IMR-90 (cell line): ENCODE data around the gene ALKBH2. TPM values are rescaled to one million over a fixed set of nuclear protein-coding genes. Genes with fewer than 3 reads are reported as not detected.
A peak's percentile ranks its signal among the peaks of the same experiment; 100 is the strongest.

ENCODE experiments used
- ATAC-seq: fragments of 200-7000 bp; cut with Tn5 transposase; 2 replicates; pipeline ENCODE4 v1.9.1; 2020; ENCODE audit warnings: low read depth, mild to moderate bottlenecking, moderate library complexity
- BruUV-seq: library from RNA; stranded (reverse); fragments of 400-500 nt; replicated peaks from 2 replicates; lab custom pipeline; 2021; lab: Mats Ljungman, UMichigan
- CTCF ChIA-PET: fragments of 300-600 bp; formaldehyde crosslinking; extraction: SDS; loops from one replicate; lab custom pipeline; 2021; ENCODE audit warnings: antibody characterized with exemption; lab: Yijun Ruan, JAX
- POLR2A ChIA-PET: fragments of 300-600 bp; sonication (Branson Sonifier 250); formaldehyde crosslinking; loops from one replicate; lab custom pipeline; 2022; ENCODE audit warnings: antibody characterized with exemption; ENCODE audit not compliant: unreplicated experiment; lab: Charles Lee
- DNase-seq: peaks from one replicate; pipeline ENCODE4 v3.0.0; 2013
- H2AFZ ChIP-seq: replicated peaks from 2 replicates; pipeline ENCODE3; 2013; ENCODE audit warnings: low read length, mild to moderate bottlenecking; ENCODE audit not compliant: poor library complexity
- H2AK5ac ChIP-seq: 2 replicates; pipeline ENCODE4 v1.6.1; 2013; ENCODE audit warnings: low read depth, low read length, inconsistent platforms
- H2AK9ac ChIP-seq: replicated peaks from 2 replicates; pipeline ENCODE3; 2013; ENCODE audit warnings: mild to moderate bottlenecking, low read depth, low read length, moderate library complexity; ENCODE audit not compliant: poor library complexity
- H2BK120ac ChIP-seq: 2 replicates; pipeline ENCODE4 v1.6.1; 2013; ENCODE audit warnings: low read depth, low read length, inconsistent platforms
- H2BK15ac ChIP-seq: 3 replicates; pipeline ENCODE4 v1.6.1; 2013; ENCODE audit warnings: low read depth, low read length, inconsistent platforms
- H2BK20ac ChIP-seq: 2 replicates; pipeline ENCODE4 v1.6.1; 2013; ENCODE audit warnings: low read depth, mild to moderate bottlenecking, inconsistent platforms, low read length, moderate library complexity
- H2BK5ac ChIP-seq: 2 replicates; pipeline ENCODE4 v1.6.1; 2013; ENCODE audit warnings: mild to moderate bottlenecking, low read depth, low read length, inconsistent platforms; ENCODE audit not compliant: poor library complexity, severe bottlenecking
- H3K14ac ChIP-seq: replicated peaks from 2 replicates; pipeline ENCODE4 v1.6.1; 2013; ENCODE audit warnings: low read depth, low read length, inconsistent platforms
- H3K18ac ChIP-seq: 2 replicates; pipeline ENCODE4 v1.6.1; 2013; ENCODE audit warnings: low read depth, low read length, control low read depth
- H3K23ac ChIP-seq: 2 replicates; pipeline ENCODE4 v1.6.1; 2013; ENCODE audit warnings: low read depth, low read length, inconsistent platforms
- H3K27ac ChIP-seq: 2 replicates; pipeline ENCODE4 v1.5.1; 2013; ENCODE audit warnings: mild to moderate bottlenecking, control low read depth, low read length; ENCODE audit not compliant: insufficient read depth
- H3K27me3 ChIP-seq: 2 replicates; pipeline ENCODE4 v1.6.1; 2013; ENCODE audit warnings: low read length; ENCODE audit not compliant: control insufficient read depth, insufficient read depth
- H3K36me3 ChIP-seq: 2 replicates; pipeline ENCODE4 v1.6.1; 2013; ENCODE audit warnings: low read length, mixed read lengths; ENCODE audit not compliant: control insufficient read depth, insufficient read depth
- H3K4ac ChIP-seq: 2 replicates; pipeline ENCODE4 v1.6.1; 2013; ENCODE audit warnings: low read depth, low read length, inconsistent platforms
- H3K4me1 ChIP-seq: 2 replicates; pipeline ENCODE4 v1.6.1; 2013; ENCODE audit warnings: low read length, mixed read lengths; ENCODE audit not compliant: control insufficient read depth, insufficient read depth
- H3K4me2 ChIP-seq: 2 replicates; pipeline ENCODE4 v1.6.1; 2013; ENCODE audit warnings: low read depth, mild to moderate bottlenecking, control low read depth, low read length, moderate library complexity
- H3K4me3 ChIP-seq: 2 replicates; pipeline ENCODE4 v1.5.1; 2013; ENCODE audit warnings: low read depth, mild to moderate bottlenecking, control low read depth, low read length, moderate library complexity; ENCODE audit not compliant: insufficient read depth
- H3K56ac ChIP-seq: 2 replicates; pipeline ENCODE4 v1.6.1; 2013; ENCODE audit warnings: low read length, inconsistent platforms; ENCODE audit not compliant: insufficient read depth; ENCODE audit errors: extremely low read depth
- H3K79me1 ChIP-seq, 2 experiments: 2 replicates each; pipeline ENCODE4 v1.6.1; 2013; ENCODE audit warnings: low read length in 2 of 2, inconsistent platforms in 1 of 2, low read depth in 1 of 2
- H3K9ac ChIP-seq: 2 replicates; pipeline ENCODE4 v1.6.1; 2013; ENCODE audit warnings: low read depth, low read length, control low read depth
- H3K9me1 ChIP-seq: 2 replicates; pipeline ENCODE4 v1.6.1; 2013; ENCODE audit warnings: low read length, inconsistent platforms; ENCODE audit not compliant: insufficient read depth
- H3K9me3 ChIP-seq: 2 replicates; pipeline ENCODE4 v1.6.1; 2013; ENCODE audit warnings: low read length; ENCODE audit not compliant: control insufficient read depth, insufficient read depth
- H4K20me1 ChIP-seq: 2 replicates; pipeline ENCODE4 v1.6.1; 2013; ENCODE audit warnings: low read length, inconsistent platforms; ENCODE audit not compliant: insufficient read depth
- H4K5ac ChIP-seq: 2 replicates; pipeline ENCODE4 v1.6.1; 2013; ENCODE audit warnings: mild to moderate bottlenecking, low read depth, low read length, control low read depth
- H4K8ac ChIP-seq, 2 experiments: 2 replicates each; pipeline ENCODE4 v1.6.1; 2013; ENCODE audit warnings: low read depth in 2 of 2, low read length in 2 of 2, control low read depth in 1 of 2, inconsistent platforms in 1 of 2
- H4K91ac ChIP-seq: 2 replicates; pipeline ENCODE4 v1.6.1; 2013; ENCODE audit warnings: low read depth, low read length, inconsistent platforms; ENCODE audit not compliant: insufficient read depth
- BHLHE40 ChIP-seq: fragments of 150-350 bp; IDR thresholded peaks from 2 replicates; pipeline ENCODE4 v1.6.1; 2016; ENCODE audit warnings: mild to moderate bottlenecking, low read depth, low read length
- MAZ ChIP-seq: IDR thresholded peaks from 2 replicates; pipeline ENCODE4 v1.6.1; 2012; ENCODE audit warnings: low read depth, mild to moderate bottlenecking, low read length, improper control_type of control experiment, moderate library complexity, borderline replicate concordance
- RAD21 ChIP-seq: IDR thresholded peaks from 2 replicates; pipeline ENCODE4 v1.6.1; 2012; ENCODE audit warnings: low read length, improper control_type of control experiment
- RFX5 ChIP-seq: IDR thresholded peaks from 2 replicates; pipeline ENCODE4 v1.8.0; 2012; ENCODE audit warnings: low read depth, mild to moderate bottlenecking, low read length, moderate library complexity
- USF2 ChIP-seq: fragments of 150-350 bp; IDR thresholded peaks from 2 replicates; pipeline ENCODE4 v1.6.1; 2017; ENCODE audit warnings: mild to moderate bottlenecking, antibody characterized with exemption, low read length, low read depth
- whole genome bisulfite sequencing, 2 experiments: methylation state at CpG; one replicate each; pipeline versions ENCODE4 v1.1.5 to v1.1.7; 2013; ENCODE audit warnings: missing lambda C conversion rate in 2 of 2; ENCODE audit not compliant: insufficient read length in 1 of 2; ENCODE audit errors: extremely low coverage in 2 of 2; 5-methylcytosine and 5-hydroxymethylcytosine counted together
- dilution Hi-C: fragments of 300-500 bp; cut with HindIII; formaldehyde crosslinking; loops from one replicate; pipeline ENCODE4 v1.14.3; 2018; ENCODE audit warnings: low sequenced_read_pairs; ENCODE audit not compliant: unreplicated experiment
- in situ Hi-C: fragments of 300-500 bp; cut with MboI; formaldehyde crosslinking; loops from 3 replicates; pipeline ENCODE4 v1.14.3; 2019; ENCODE audit warnings: low sequenced_read_pairs, inconsistent platforms, mixed read lengths
- intact Hi-C: fragments of 100-400 bp; cut with micrococcal nuclease; formaldehyde crosslinking; loops from 2 replicates; pipeline ENCODE4 v1.10.0; 2022
- polyA plus RNA-seq, 3 experiments: library from polyadenylated mRNA; depleted of rRNA; stranded (reverse); fragments of >200 nt; gene quantifications; 2 replicates each; pipeline ENCODE4 v1.2.3, GENCODE V29; 2012; ENCODE audit warnings: low replicate concordance in 1 of 3
- total RNA-seq: library from RNA; depleted of rRNA; stranded (reverse); fragments of >200 nt; gene quantifications from 2 replicates; pipeline ENCODE4 v1.2.3, GENCODE V29; 2012

ALKBH2 gene
- total and polyA plus RNA-seq, 2 of the 4 experiments (the other 2 are of a cell fraction): 14.9 to 17.8 TPM

GRCh38 chr12:109053382-109054123 lies 39.7 kb downstream of the ALKBH2 start (continued):
- TF ChIP-seq RAD21: no peak
- no peak for TF ChIP-seq MAZ

GRCh38 chr12:109052414-109053323 lies 40.6 kb downstream of the ALKBH2 start, which contains the start of gene USP30:
Gene USP30, plus strand, starts transcription at chr12:109052576. Its CDS starts 103 bp downstream, at chr12:109052679.
- in situ Hi-C loops (no loop called here), intact Hi-C loops (loop anchor here (2.0 kb wide), 1 partner anchor 32 kb away; the partner anchor contains the start of gene SVOP), dilution Hi-C loops (no loop called here)
- 0 out of 2 replicates have a peak within 1 kb of the TSS, but pooled peaks have one; percentile 7 for H3K18ac ChIP-seq
- 2% methylated on average over 21 of the region's 61 CpGs; no CpG with 5 or more reads in 1 of the 2 experiments for WGBS, 2 experiments
- H3K56ac ChIP-seq: 0 out of 2 replicates have a peak within 1 kb of the TSS, but pooled peaks have one; percentile 4
- peak within 1 kb of the TSS; percentile 70 for H2AK9ac ChIP-seq
- ATAC-seq (peak; percentile 97), DNase-seq (peak; percentile 85)
- no peak within 1 kb of the TSS for H2BK120ac ChIP-seq
- ChIA-PET POLR2A (no interaction called here), CTCF (interaction anchor here (0.7 kb wide), 1 partner anchor 153 kb away, joined by 3 read pairs; no protein-coding TSS in a partner anchor)
- no peaks in the 10 kb centered on the region for H3K9me3 ChIP-seq
- 0 out of 2 replicates have a peak, but pooled peaks cover 4% of the 10 kb centered on the region for H3K4me1 ChIP-seq
- peak within 1 kb of the TSS; percentile 47 for H3K27ac ChIP-seq
- peak within 1 kb of the TSS; percentile 82 for H3K9ac ChIP-seq
- peak within 1 kb of the TSS; percentile 45; the same call in 1 of the 2 replicates for H3K23ac ChIP-seq
- no peak within 1 kb of the TSS for H2AK5ac ChIP-seq
- peaks cover 11 to 15% of the 10 kb centered on the region in 2 experiments; a peak in 3 of 4 replicates for H3K79me1 ChIP-seq
- BruUV-seq: no TSS peak
- peak within 1 kb of the TSS; percentile 92 for H3K14ac ChIP-seq
- H2BK15ac ChIP-seq: no peak within 1 kb of the TSS
- TF ChIP-seq USF2 (peak; percentile 26; the same call in 1 of the 2 replicates), MAZ (peak; percentile 95), BHLHE40 (0 out of 2 replicates have a peak, but pooled peaks have one; percentile 32), RFX5 (no peak)
- peak within 1 kb of the TSS; percentile 100 for H2AFZ ChIP-seq
- peak within 1 kb of the TSS; percentile 80 for H3K4ac ChIP-seq
- no peak within 1 kb of the TSS for H2BK20ac ChIP-seq
- H3K4me2 ChIP-seq: peak within 1 kb of the TSS; percentile 87
- peaks cover 5% of the 10 kb centered on the region for H3K9me1 ChIP-seq
- H4K5ac ChIP-seq: peak within 1 kb of the TSS; percentile 87
- H2BK5ac ChIP-seq: peak within 1 kb of the TSS; percentile 42
- no peaks in the 10 kb centered on the region for H3K27me3 ChIP-seq
- H4K8ac ChIP-seq: peak within 1 kb of the TSS; percentile 97 to 99
- no peaks in the 10 kb centered on the region for H4K20me1 ChIP-seq
- no peaks in the 10 kb centered on the region for H3K36me3 ChIP-seq
- peak within 1 kb of the TSS; percentile 63 for H3K4me3 ChIP-seq
- peak within 1 kb of the TSS; percentile 57 for H4K91ac ChIP-seq
